HEK293T (cell line): ENCODE data around the gene RAB5B.

Experiments
- CTCF ChIA-PET: fragments of 350-600 bp; formaldehyde crosslinking; extraction: SDS; loops from one replicate; lab custom pipeline; 2021; ENCODE audit warnings: antibody characterized with exemption, inconsistent platforms; lab: Yijun Ruan, JAX
- POLR2A ChIA-PET: fragments of 350-600 bp; formaldehyde crosslinking; extraction: SDS; loops from one replicate; lab custom pipeline; 2020; ENCODE audit warnings: antibody characterized with exemption, inconsistent platforms; lab: Yijun Ruan, JAX
- DNase-seq: peaks from one replicate; pipeline ENCODE4 v3.0.0; 2012; ENCODE audit warnings: mixed read lengths; ENCODE audit errors: extremely low spot score
- ARNT ChIP-seq: fragments of 450-650 bp; IDR thresholded peaks from 2 replicates; pipeline ENCODE4 v1.6.1; 2017; ENCODE audit warnings: mild to moderate bottlenecking
- CTBP1 ChIP-seq: fragments of 450-650 bp; IDR thresholded peaks from 2 replicates; pipeline ENCODE4 v1.6.1; 2016; ENCODE audit warnings: borderline replicate concordance
- ELF4 ChIP-seq: fragments of 450-650 bp; IDR thresholded peaks from 2 replicates; pipeline ENCODE4 v1.6.1; 2017; ENCODE audit warnings: antibody characterized with exemption
- FOXK2 ChIP-seq: fragments of 450-650 bp; IDR thresholded peaks from 2 replicates; pipeline ENCODE4 v1.6.1; 2016; ENCODE audit warnings: mild to moderate bottlenecking
- FOXM1 ChIP-seq: fragments of 450-650 bp; IDR thresholded peaks from 2 replicates; pipeline ENCODE4 v1.6.1; 2017; ENCODE audit warnings: mild to moderate bottlenecking, borderline replicate concordance
- HDGF ChIP-seq: fragments of 450-650 bp; IDR thresholded peaks from 2 replicates; pipeline ENCODE4 v1.6.1; 2017; ENCODE audit warnings: antibody characterized with exemption, borderline replicate concordance
- L3MBTL2 ChIP-seq: fragments of 450-650 bp; conservative IDR thresholded peaks from 2 replicates; pipeline ENCODE4 v1.6.1; 2016; ENCODE audit warnings: mild to moderate bottlenecking
- PKNOX1 ChIP-seq: fragments of 450-650 bp; IDR thresholded peaks from 2 replicates; pipeline ENCODE4 v1.6.1; 2016
- SP1 ChIP-seq: fragments of 450-650 bp; IDR thresholded peaks from 2 replicates; pipeline ENCODE4 v1.6.1; 2017
- SUZ12 ChIP-seq: fragments of 450-650 bp; IDR thresholded peaks from 2 replicates; pipeline ENCODE4 v1.6.1; 2016; ENCODE audit warnings: mild to moderate bottlenecking
- TARDBP ChIP-seq: fragments of 450-650 bp; IDR thresholded peaks from 2 replicates; pipeline ENCODE4 v1.6.1; 2016
- ZNF384 ChIP-seq: fragments of 450-650 bp; IDR thresholded peaks from 2 replicates; pipeline ENCODE4 v1.6.1; 2016

RAB5B gene

GRCh38 chr12:55973599-55974307 lies at the start of gene RAB5B:
Gene RAB5B, plus strand, starts transcription at chr12:55974078. Its CDS starts 12,883 bp downstream, at chr12:55986961.
- CTCF ChIA-PET: interaction anchor here (0.9 to 2.2 kb wide), 3 partner anchors 22 to 235 kb away, joined by 3 to 9 read pairs (median 5); no protein-coding TSS in a partner anchor
- TF ChIP-seq CTBP1 (no peak), PKNOX1 (peak; percentile 100), ZNF384 (no peak), SP1 (peak; percentile 92)
- POLR2A ChIA-PET: interaction anchor here (0.7 to 2.2 kb wide), 33 partner anchors 9 to 663 kb away, joined by 3 to 26 read pairs (median 4); partner anchors contain the start of genes DNAJC14, ORMDL2, PA2G4 and PYM1
- peak; percentile 94 for DNase-seq

GRCh38 chr12:55925371-55925770 lies 48.5 kb upstream of the RAB5B start:
- POLR2A ChIA-PET: interaction anchor here (2.1 to 5.0 kb wide), 4 partner anchors 49 to 187 kb away, joined by 10 to 59 read pairs (median 22); partner anchors contain the start of genes DNAJC14, ORMDL2, RAB5B and SARNP
- no peak for DNase-seq
- CTCF ChIA-PET: interaction anchor here (1.4 to 2.1 kb wide), 3 partner anchors 9 to 183 kb away, joined by 4 to 8 read pairs (median 5); partner anchors contain the start of genes ORMDL2 and SARNP

GRCh38 chr12:55925870-55926737 lies 47.8 kb upstream of the RAB5B start:
- ChIA-PET POLR2A (interaction anchor here (1.2 to 5.0 kb wide), 12 partner anchors 10 to 188 kb away, joined by 3 to 59 read pairs (median 8); partner anchors contain the start of genes DNAJC14, ORMDL2, RAB5B and SARNP), CTCF (interaction anchor here (0.6 to 2.1 kb wide), 6 partner anchors 8 to 189 kb away, joined by 3 to 8 read pairs (median 4); partner anchors contain the start of genes ORMDL2 and SARNP)
- TF ChIP-seq TARDBP (no peak), PKNOX1 (no peak), ARNT (no peak), HDGF (no peak), SUZ12 (no peak), FOXM1 (no peak), L3MBTL2 (peak; percentile 65)
- no peak for DNase-seq

More at GRCh38 chr12:55925371-55925770, 48.5 kb upstream of the RAB5B start:
- no peak for TF ChIP-seq L3MBTL2

GRCh38 chr12:55926738-55927587 lies 46.9 kb upstream of the RAB5B start:
- peak; percentile 92 for DNase-seq
- ChIA-PET CTCF (interaction anchor here (0.6 to 2.1 kb wide), 6 partner anchors 8 to 191 kb away, joined by 3 to 8 read pairs (median 3); partner anchors contain the start of genes ORMDL2, SARNP and ZC3H10), POLR2A (interaction anchor here (1.0 to 5.0 kb wide), 17 partner anchors 9 to 189 kb away, joined by 3 to 59 read pairs (median 4); partner anchors contain the start of genes DNAJC14, ORMDL2, RAB5B and SARNP)
- TF ChIP-seq FOXM1 (no peak), ELF4 (peak; percentile 39), SP1 (no peak), FOXK2 (no peak), L3MBTL2 (0 out of 2 replicates have a peak, but pooled peaks have one; percentile 22), ZNF384 (no peak)

- no peak for TF ChIP-seq CTBP1
- 0 out of 2 replicates have a peak, but pooled peaks have one; percentile 58 for TF ChIP-seq PKNOX1
- POLR2A ChIA-PET: interaction anchor here (0.6 to 5.0 kb wide), 15 partner anchors 8 to 189 kb away, joined by 3 to 59 read pairs (median 5); partner anchors contain the start of genes DNAJC14, ORMDL2, RAB5B and SARNP
- DNase-seq: peak; percentile 61
- CTCF ChIA-PET: interaction anchor here (0.6 to 2.1 kb wide), 5 partner anchors 52 to 190 kb away, joined by 3 to 8 read pairs (median 3); partner anchors contain the start of genes ORMDL2, SARNP and ZC3H10
These were observed 46.0 kb upstream of the RAB5B start, which contains the start of gene PYM1 for GRCh38 chr12:55927588-55928502. Gene PYM1, minus strand, starts transcription at chr12:55927894. Its CDS starts 133 bp downstream, at chr12:55927761.
